GM19351 (cell line): ENCODE data around the gene CNIH1.
"Not testable (repeated sequence)": the region's sequence is repeated elsewhere in the genome, so short reads cannot be mapped to it uniquely, and the experiment has no call there.

Experiments used
- ATAC-seq: cut with Tn5 transposase; IDR thresholded peaks from one replicate; pipeline ENCODE4 v1.9.1; 2021; ENCODE audit warnings: mild to moderate bottlenecking, moderate library complexity; ENCODE audit not compliant: unreplicated experiment

Gene CNIH1

DNA sequence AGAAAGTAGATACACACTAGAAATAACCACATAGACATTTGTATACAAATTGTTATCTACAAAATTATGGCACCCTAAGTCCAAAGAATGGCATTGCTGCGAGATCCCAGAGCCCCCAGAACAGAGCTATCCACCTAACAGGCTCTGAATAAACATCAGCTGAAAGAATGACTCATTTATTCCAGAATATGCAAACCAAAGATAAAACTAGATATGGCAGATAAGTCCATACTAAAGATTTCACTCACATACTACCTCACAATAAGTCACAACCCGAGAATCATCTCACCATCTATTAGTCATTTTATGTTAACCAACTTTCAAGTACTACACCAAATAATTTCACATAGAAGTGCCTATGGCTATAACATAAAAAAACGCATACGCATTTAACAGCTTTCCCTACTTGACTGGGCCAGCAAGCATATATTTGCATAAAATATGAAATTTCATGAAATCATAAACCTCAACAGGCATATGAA, 5.6 kb downstream of the CNIH1 start:
- ATAC-seq = peak; percentile 67

DNA sequence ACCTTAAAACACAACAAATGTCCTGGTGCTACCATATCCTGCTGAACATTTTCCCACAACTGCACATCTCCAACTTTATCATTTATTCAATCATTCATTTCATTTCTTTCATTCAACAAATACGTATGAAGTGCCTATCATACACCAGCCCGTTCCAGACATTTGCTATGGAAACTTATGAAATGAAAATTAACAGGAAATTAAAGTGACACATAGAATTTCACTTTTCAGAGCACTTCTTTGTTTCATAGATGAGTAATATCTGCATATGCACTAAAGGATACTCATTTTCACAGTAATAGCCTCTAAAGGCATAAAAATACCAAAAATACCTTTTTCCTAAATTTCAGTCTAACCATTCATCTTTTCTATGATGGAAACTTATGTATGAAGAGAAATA, 12.6 kb downstream of the CNIH1 start:
- no peak for ATAC-seq

DNA sequence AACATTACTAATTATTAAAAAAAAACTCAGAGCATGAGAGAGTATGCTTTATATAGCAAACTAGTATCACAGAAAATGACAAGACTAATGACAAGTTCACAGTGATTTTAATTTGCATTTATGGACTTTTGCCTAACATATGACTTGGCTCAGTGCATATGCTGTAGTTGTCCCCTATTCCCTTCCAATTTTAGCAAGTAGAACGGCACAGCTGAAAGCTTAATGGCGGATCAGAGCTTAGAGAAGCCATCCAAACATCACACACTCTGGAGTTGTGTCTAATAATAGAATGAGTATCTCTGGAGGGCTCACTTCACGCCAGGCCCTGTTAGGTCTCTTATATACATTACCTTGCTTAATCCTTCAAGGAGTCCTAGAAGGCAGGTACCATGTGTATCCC, 13.3 kb downstream of the CNIH1 start:
- ATAC-seq = no peak

DNA sequence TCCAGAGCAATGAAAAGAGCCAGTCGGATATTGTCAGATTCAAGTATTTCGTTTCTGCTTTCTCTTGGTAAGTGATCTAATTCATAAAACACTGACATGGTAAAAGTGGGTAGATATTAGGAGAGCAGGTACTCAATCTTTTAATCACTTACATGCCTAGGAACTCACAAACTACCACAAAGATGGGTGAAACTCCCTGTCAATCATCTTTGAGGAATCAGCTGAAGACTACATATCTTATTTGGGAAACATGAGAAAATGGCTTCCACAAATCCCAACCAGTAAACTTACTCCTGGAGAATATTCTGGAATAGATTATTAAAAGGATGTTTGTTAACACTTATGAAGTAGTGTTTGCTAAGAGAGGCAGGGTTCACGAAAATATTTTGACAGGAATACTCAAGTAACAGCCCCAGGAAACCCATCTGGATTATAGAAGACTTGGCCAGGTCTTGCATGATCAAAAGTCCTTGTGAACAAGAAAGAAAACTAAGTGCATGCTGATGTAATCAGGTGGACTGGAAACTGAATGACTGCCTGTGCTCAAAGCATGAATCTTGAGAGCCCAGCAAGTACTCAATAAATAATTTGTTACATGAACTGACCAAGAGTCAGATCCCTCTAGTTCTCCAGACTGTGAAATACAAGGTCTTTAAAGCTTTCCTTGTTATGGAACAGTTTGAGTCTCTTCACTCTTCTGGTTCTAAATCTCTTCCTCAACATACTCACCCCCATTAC, 15.5 kb downstream of the CNIH1 start:
- ATAC-seq = no peak

DNA sequence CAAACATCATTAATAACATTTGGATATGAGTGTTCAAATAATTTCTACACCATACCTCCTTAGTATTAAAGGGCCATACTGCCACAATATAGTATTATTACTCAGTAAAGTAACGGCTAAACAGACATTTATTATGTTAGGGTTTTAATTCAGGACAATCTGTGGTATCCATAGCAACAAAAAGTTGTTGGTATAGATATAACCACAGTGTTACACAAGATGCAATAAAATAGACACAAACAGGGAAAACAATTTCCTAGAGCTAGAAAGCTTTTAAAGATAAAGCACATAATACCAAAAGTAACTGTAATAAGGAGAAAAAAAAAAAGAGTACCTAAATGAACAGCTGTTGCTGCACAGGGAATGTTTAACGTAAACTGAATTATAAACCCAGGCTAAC, 16.1 kb downstream of the CNIH1 start:
- no peak for ATAC-seq

DNA sequence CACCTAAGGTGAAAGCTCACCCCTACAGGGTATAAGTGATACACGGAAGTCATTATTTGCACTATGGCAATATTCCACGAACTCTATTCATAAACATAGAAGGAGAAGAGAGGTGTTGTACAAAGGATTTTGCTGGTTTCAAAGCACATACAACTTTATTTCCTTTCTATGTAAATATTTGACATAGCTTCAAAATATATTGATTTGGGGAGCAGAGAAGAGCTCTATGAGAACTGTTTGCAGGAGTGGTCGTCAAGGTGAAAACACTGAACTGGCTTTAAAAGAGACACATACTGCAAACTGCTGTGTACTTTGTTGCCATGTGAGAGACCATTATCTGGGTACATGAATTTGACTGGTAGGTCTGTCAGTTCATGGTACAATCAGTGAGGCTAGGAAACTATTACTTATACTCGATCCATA, 16.7 kb downstream of the CNIH1 start:
- no peak for ATAC-seq

DNA sequence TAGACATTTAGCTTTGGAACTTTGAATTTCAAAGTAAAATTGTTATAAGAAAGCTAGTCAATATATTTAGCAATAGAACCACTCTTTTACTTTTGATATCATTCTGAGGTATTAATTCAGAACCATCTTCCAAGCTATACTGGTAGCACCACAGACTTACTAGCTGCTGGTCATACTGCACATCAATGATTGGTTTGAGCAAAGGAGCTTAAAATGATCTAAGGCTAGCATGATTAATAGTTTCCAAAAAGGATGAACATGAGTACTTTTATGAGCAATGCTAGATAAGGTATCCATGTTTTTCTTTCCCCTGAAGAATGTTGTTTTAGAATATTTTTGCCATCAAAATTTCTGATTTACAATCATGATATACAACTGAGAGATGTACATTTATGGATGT, 17.2 kb downstream of the CNIH1 start:
- no peak for ATAC-seq

DNA sequence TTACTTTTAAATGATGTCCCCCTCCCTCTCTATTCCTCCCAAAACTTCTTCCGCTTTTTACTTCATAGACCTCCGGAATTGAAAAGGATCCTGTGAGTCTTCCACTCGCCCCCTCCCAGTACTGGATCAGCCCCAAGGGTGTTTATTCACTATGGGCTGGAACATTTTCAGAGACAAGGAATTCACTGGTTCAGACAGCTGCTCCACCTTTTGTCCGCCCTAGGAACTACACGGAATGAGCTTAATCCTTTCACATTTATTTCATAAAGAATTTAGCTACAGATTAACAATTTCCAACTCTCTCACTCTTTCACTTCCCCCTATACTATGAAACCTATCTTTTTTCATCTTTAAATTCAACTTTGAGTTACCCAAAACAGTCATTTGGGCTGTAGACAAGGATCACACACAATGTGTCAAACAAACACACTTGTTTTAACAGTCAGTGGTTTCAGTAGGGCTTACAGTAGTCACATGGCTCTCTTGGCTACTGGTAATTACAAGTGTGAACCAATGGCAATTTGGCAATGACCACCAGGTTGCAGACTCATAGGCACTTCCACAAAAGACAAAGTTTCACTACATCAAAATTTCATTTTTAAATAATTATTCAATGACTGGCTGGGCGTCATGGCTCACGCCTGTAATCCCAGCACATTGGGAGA, 20.6 kb downstream of the CNIH1 start:
- ATAC-seq = no peak

DNA sequence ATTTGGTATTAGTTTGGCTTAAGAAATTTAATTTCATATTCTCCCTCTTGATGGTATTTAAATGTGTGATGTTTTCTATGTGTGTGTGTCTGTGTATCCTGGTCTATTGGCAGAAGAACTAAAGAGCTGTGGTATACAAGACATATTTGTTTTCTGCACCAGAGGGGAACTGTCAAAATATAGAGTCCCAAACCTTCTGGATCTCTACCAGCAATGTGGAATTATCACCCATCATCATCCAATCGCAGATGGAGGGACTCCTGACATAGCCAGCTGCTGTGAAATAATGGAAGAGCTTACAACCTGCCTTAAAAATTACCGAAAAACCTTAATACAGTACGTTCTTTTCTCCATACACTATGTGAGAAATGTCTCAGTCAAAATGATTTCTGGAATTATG, 29.8 kb downstream of the CNIH1 start:
- ATAC-seq = no peak

DNA sequence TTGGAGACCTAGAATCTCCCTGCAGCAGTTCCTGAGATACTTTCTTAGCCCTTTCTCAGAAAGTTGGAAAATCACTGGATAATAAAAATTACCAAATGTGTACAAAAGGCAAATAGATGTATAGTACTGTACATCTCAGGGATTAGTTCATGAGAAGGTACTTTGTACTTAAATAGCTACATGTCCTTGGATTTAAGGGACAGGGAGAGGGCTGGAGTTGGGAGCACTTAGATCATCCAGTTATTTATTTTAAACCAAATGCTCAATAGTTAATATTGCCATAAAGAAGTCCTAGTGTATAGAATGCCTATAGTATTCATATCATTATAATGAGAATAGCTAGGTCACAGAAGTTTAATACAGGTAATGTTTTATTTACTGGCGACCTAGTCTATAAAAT, 31.0 kb downstream of the CNIH1 start:
- ATAC-seq = no peak

DNA sequence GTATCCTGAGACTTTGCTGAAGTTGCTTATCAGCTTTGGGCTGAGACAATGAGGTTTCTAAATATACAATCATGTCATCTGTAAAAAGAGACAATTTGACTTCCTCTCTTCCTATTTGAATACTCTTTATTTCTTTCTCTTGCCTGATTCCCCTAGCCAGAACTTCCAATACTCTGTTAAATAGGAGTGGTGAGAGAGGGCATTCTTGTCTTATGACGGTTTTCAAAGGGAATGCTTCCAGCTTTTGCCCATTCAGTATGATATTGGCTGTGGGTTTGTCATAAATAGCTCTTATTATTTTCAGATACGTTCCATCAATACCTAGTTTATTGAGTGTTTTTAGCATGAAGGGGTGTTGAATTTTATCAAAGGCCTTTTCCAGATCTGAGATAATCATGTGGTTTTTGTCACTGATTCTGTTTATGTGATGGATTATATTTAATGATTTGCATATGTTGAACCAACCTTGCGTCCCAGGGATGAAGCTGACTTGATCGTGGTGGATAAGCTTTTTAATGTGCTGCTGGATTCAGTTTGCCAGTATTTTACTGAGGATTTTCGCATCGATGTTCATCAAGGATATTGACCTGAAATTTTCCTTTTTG, 37.7 kb downstream of the CNIH1 start:
- ATAC-seq = not testable (repeated sequence)

DNA sequence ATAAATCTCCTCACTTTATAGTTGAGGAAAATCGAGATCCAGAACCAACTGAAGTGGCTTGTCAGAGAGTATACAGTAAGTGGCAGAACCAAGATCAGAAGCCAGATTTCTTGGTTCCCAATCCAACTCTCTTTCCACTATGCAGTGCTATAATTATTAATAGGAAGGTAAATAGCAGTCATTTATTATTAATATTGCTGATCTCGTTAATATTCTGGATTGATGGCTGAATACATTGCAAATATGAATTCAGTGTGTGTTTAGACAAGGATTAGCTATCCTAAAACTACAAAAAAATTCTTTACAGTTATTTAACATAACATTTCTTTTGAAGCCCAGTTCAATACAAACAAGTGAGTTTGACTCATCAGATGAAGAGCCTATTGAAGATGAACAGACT, 41.6 kb downstream of the CNIH1 start:
- ATAC-seq = no peak

DNA sequence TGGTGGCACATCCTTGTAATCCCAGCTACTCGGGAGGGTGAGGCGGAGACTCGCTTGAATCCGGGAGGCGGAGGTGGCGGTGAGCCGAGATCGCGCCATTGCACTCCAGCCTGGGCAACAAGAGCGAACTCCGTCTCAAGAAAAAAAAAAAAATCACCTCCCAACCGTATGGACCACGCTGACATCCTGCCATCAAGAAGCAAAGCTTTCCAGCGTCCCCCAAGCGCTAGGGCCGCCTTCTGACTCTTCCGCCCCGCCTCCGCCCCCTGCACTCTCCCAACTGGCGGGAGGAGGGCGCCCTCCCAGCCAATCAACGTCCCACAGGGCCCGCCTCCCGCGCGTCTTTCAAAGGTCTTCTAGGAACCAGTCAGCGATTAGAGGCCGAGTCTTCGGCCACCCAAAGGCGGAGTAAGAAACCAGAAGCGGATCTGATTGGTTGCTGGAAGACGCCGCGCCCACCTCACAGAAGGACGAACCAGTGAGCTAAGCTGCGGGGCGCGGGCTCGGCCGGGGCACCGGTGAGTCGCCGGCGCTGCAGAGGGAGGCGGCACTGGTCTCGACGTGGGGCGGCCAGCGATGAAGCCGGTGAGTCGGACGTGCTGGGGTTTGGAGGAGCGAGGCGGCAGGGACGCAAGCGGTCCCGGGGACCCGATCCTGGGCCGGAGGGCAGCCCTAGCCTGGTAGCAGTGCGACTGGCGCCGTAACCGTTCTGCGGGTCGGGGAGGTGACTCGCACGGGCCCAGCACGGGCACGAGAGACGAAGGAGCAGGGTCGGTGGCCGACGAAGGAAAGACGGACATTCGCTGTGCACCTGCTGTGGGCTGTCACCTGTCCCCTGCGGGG, 44.5 kb downstream of the CNIH1 start, which contains the start of gene CDKN3:
Gene CDKN3, plus strand, starts transcription at position 515 of the 843 bp plus-strand sequence. Its CDS starts 62 bp downstream, at position 577.
- ATAC-seq = peak; percentile 96

DNA sequence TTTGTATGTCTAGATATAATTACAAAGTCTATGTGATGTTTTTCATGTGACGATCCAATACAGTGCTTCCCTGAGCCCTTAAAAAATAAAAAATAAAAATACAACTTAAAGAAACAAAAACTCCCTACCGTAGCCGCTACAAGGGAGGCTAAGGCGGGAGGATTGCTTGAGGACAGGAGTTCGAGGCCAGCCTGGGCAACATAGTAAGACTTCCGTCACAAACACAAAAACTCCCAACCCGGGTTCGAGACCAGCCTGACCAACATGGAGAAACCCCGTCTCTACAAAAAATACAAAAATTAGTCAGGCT, 45.0 kb downstream of the CNIH1 start:
- ATAC-seq = no peak

DNA sequence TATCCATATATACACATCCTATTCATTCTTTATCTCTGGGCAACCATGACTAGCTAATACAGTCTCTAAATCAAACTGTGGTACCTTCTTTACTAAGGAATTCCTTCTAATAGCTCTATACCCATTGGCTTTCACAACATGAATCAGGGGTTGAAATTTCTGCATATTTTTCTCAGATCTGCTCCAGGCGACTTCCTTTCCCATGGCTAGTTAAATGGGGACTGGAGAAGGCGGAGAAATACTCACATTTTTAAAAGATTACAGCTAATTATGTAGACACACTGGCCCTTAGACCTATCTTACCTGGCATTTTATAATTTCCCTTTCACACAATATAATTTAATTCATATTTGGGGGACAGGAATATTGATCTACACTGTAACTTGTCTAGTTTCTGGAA, 45.5 kb downstream of the CNIH1 start:
- no peak for ATAC-seq

DNA sequence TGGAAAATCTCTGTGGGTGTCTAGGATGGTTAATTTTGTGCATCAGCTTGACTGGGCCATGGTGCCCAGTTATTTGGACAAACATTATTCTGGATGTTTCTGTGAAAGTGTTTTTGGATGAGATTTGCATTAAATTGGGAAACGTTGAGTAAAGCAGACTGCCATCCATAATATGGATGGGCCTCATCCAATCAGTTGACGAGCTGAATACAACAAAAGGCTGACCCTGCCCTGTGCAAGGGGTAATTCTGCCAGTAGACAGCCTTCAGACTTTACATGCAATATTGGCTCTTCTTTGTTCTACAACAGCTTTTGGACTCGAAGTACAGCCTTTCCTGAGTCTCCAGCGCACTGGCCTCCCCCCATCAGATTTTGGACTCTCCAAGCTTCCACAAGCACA, 45.9 kb downstream of the CNIH1 start:
- ATAC-seq = no peak

DNA sequence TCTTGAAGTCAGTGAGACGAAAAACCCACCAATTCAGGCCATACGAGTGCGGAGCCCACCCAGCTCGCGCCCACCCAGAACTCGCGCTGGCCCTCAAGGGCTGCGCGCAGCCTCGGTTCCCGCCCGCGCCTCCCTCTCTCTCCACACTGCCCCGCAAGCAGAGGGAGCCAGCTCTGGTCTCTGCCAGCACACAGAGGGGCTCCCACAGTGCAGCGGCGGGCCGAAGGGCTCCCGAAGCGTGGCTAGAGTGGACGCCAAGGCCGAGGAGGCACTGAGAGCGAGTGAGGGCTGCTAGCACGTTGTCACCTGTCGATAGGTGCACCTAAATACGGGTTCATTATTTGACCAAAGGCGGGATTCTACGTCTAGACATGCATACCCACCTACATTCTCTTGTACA, 46.6 kb downstream of the CNIH1 start:
- ATAC-seq = no peak

DNA sequence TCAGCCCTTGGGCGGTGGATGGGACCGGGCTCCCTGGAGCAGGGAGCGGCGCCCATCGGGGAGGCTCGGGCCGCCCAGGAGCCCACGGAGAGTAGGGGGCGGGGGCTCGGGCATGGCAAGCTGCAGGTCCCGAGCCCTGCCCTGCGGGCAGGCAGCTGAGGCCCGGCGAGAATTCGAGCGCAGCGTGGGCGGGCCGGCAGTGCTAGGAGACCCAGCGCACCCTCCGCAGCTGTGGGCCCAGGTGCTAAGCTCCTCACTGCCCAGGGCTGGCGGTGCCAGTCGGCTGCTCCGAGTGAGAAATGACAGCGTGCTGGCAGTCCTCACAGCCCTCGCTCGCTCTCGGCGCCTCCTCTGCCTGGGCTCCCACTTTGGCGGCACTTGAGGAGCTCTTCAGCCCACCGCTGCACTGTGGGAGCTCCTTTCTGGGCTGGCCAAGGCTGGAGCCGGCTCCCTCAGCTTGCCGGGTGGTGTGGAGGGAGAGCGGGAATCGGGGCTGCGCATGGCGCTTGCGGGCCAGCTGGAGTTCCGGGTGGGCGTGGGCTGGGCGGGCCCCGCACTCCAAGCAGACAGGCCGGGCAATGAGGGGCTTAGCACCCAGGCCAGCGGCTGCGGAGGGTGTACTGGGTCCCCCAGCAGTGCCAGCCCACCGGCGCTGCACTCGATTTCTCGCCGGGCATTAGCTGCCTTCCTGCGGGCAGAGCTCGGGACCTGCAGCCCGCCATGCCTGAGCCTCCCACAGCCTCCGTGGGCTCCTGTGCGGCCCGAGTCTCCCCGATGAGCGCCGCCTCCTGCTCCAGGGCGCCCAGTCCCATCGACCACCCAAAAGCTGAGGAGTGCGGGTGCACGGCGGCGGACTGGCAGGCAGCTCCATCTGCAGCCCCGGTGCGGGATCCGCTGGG, 47.9 kb downstream of the CNIH1 start:
- ATAC-seq = not testable (repeated sequence)

DNA sequence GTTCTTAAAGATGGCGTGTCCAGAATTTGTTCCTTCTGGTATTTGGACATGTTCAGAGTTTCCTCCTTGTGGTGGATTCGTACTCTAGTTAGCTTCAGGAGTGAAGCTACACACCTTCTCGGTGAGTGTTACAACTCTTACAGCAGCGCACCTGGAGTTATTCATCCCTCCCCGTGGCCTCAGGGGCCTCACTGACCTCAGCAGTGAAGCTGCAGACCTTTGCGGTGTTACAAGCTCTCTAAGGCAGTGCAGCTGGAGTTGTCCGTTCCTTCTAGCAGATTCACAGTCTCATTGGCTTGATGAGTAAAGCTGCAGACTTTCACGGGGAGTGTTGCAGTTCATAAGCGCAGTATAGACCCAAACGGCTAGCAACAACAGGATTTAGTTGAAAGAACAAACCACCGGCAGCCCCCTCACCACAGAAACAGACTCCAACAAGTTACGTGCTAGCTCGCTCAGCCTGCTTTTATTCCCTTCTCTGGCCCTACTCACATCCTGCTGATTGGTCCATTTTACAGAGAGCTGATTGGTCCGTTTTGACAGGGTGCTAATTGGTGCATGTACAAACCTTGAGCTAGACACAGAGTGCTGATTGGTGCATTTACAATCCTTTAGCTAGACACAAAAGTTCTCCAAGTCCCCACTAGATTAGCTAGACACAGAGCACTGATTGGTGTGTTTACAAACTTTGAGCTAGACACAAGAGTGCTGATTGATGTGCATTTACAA, 48.9 kb downstream of the CNIH1 start:
- no peak for ATAC-seq

DNA sequence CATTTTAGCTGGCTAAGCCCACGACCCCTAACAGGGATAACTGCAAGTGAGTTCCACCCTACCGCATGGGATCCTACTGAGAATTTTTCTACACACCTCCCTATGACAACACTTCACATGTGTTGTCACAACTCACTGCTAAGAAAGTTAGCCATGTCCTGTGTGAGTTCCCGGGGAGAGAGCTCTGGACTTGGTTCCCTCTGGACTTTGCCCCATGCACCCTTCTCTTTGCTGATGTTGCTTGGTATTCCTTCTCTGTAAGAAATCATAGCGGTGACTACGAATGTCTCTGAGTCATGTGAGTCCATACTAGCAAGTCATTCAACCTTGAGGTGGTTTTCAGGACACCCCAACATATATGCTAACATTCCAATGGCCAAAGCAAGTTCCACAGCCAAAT, 53.8 kb downstream of the CNIH1 start:
- no peak for ATAC-seq
